HG03354 (cell line): Measurements from ENCODE around the gene TP73.

Experiments
- ATAC-seq: cut with Tn5 transposase; IDR thresholded peaks from one replicate; pipeline ENCODE4 v1.9.1; 2021; ENCODE audit warnings: mild to moderate bottlenecking; ENCODE audit not compliant: unreplicated experiment, poor library complexity, severe bottlenecking

Gene TP73

DNA sequence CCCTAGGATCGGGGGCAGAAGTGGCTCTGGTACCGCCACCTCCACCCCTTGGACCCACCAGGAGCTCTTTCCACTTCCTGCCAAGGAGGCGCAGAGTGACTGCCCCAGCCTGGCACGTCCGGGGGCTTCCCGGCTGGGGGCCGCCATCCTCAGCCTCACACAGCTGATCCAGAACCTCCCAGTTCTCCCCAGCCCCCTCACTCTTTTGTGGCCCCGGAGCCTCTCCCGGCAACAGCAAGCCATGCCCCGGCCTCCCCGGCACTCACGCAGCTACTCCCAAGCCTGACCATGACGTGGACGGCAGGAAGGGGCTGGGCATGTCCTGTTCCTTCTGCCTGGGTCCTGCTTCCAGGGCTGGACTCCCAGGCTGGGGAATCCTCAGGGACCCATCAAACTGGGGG, 17.1 kb downstream of the TP73 start:
- ATAC-seq: no peak

DNA sequence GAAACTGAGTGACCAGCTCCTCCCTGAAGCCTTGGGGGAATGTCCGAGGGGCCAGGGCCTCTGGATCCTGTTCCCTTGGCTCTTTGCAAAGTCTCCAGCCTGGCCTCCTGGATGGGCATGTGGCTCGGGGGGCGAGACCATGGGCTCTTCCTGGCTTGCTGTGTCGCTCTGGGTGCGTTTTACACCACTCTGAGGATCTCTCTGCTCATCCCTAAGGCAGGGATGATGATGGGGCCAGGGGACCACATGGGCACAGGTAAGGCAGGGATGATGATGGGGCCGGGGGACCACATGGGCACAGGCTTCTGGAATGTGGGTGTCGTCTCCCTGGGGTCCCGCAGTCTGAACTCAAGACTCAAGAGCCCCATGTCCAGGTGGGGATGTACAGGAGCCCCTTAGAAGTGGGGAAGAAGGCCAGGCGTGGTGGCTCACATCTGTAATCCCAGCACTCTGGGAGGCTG, 17.7 kb downstream of the TP73 start:
- no peak for ATAC-seq

GRCh38 chr1:3670823-3671265, 18.5 kb downstream of the TP73 start:
- ATAC-seq: no peak

GRCh38 chr1:3671371-3672180, 19.3 kb downstream of the TP73 start:
- no peak for ATAC-seq

DNA sequence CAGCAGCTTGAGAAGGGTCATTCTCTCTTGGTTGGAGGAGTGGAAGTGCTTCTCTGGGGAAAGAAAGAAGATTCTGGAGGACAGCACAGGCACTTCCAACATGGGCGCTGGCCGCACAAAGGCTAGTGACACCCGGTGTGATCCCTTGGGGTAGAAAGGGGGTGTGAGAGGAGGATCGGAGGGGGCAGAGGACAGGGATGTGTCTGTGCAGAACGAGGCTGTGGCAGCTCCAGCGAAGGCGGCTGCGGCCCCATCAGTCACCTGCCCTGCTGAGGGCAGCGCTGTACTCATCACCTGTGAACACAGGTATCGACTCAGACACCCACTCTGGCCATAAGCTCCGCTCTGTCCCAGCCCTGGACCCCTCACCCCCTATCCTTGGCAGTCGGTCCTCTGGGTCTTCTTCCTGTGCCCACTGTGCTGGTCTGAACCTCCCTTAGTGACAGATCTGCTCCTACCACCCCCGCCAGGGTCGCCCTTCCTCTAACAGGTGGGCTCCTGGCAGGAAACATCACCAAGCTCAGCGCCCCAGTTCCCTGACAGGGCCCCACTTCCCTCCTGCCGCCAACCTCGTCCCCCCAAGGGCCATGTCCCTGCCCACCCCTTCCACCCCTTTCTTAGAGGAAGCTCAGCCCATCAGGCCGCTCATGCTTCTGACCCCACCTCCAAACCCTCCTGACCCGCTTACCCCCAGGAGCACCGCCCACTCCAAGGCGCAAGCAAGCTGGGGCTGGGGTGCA, 20.1 kb downstream of the TP73 start:
- ATAC-seq: no peak

- no peak for ATAC-seq
Observed at GRCh38 chr1:3672971-3673361, 20.6 kb downstream of the TP73 start.

DNA sequence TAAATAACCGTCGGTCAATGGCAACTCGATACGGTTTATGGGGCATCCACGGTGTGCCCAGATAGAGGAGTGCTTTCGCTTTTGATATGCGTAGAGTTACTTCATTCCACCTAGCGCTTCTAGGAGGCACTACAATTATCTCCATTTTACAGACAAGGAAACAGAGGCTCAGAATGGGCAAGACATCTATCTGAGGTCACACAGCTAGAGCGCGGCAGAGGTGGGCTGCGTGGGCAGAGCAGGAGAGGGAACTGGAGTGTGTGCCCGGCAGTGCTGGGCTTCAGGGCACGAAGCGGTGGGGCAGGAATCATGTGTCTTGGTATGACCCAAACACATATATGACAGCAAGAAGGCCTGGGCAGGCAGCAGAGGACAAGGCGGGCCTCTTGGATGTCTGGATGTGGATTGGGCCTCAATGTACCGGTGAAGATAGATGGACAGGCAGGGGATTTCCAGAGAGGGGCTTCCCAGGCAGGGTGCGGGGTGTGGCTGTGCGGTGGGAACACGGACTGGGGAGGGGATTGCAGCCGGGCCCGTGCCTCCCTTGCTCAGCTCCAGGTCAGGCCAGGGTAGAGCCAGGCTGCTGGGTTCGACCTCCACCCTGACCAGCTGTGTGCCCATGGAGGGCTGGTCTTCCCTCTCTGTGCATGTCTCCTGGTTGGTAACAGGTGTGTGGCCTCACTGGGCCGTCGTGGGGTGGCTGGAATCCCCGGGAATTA, 21.2 kb downstream of the TP73 start:
- peak; percentile 22 for ATAC-seq

DNA sequence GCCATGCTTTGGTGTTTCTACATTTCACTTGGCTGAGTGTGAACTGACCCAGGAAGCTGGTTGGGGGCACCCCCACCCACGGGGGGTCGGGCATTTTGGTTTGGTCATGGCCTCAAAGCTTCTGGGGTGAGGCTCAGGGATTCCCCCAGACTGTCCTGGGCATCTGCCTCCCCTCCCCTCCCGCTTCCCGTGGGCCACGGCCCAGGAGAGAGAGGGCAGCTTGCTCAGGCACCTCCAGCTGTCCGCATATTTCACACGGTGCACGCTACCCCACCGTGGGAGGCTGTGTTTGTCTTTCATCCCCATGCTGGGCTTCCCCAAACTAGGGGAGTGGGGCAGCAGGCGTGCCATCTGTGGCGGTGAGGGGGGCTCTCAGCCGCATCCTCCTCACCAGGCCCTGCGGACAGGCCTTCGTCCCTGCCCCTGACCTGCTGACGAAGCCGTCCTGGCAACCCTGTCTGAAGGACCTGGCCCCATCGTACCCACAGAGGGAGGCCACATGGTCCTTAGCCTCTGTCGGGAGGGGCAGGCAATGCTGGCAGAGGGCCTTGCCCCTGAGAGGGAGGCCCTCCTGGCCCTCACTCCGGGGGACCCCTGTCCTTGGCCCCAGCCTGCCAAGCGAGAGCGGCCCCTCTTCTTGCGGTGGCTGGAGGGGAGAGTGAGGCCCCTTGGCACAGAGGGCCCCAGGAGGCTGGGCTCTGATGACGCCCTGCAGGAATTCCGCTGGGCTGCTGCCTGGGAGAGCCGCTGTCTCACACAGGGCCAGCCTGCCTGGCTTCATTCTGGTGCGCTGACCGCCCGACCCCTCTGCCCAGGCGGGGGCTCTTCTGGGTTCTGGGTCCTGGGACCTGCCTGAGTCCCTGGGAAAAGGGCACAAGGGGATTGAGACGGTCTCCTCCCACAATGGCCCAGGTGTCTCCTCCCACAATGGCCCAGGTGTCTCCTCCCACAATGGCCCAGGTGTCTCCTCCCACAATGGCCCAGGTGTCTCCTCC, 22.1 kb downstream of the TP73 start:
- peak; percentile 1 for ATAC-seq

DNA sequence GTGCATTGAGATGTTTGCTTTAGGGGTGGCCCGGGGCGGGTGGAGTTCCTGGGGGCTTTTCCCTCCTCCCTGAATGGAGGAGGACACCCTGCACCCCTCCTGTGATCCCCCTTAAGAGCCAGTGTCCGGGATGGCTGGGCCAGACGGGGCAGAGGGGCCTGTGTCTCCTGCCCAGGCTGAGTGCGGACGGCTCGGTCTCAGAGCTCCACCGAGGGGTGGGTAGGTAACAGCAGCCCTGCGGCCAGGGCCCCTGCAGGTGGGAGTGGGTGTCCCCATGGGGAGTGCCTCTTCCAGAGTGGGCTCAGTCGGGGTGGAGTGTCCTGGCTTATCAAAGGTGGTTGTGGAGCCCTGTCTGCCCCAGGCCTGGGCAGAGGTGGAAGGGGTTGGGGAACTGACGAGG, 23.1 kb downstream of the TP73 start:
- no peak for ATAC-seq

GRCh38 chr1:3676581-3677470, 24.5 kb downstream of the TP73 start:
- ATAC-seq: peak; percentile 74

DNA sequence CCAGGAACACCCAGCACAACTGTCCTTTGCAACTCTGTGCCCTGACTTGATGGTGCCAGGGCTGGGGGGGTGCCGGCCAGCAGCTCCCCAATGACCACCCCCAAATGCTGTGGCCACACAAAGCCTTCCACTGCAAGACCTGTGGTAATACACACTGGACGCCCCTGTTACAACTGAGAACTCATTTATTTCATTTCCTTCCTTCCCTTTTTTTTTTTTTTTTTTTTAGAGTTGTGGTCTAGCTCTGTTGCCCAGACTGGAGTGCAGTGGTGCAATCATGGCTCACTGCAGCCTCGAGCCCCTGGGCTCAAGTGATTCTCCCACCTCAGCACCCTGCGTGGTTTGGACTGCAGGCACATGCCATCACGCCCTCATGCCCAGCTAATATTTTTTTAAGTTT, 25.2 kb downstream of the TP73 start:
- peak; percentile 21 for ATAC-seq

DNA sequence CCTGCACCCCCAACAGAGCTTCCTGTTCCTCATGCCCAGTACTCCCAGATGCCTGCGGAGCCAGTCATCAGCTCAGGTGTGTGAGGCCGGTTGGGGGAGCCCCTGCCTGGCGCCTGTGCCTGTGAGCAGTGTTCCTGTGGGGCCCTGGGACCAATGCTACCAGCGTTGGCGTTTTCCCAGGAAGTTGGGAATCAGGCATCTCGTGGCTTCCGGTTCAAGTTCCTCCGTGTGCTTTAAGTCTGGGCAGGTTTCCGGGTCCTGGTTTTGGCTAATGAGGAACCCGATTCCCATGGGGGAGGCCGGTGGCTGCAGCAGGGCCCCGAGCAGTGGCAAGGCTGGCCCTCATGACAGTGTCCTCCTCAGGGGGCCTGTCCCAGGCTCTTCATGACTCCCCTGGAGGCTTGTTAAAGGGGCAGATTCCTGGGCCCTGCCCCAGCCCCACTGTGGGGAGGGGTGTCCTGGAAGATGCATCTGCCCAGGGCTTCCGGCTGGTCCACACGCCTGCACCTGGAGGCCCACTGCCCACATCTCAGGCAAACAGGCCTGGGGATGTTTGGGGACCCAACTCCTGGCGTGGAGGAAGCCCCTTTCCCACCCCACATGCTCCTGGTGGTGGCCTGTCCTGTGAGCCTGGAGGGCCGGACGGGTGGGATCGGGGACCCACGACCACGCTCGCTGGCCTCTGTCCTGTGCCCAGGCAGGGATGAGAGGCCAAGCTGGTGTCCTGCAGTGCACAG, 26.2 kb downstream of the TP73 start:
- no peak for ATAC-seq

DNA sequence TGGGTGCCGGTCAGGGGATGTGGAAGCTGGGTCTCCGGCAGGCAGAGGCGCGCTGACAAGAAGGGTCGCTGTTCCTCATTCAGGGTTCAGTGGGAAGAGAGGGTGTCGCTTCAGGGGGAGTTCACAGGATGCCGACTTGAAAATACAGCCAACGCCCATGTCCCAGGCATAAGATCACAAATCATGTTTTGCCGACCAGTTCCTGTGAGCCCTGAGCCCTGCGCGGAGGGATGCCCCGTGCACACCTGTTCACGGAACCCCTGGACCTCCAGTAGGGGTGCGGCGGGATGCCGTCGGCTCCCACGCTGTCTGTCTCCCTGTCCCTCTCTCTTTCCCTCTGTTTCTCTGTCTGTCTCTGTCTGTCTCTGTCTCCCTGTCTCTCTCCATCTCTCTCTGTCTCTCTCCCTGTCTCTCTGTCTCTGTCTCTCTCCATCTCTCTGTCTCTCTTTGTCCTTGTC, 26.8 kb downstream of the TP73 start:
- no peak for ATAC-seq

DNA sequence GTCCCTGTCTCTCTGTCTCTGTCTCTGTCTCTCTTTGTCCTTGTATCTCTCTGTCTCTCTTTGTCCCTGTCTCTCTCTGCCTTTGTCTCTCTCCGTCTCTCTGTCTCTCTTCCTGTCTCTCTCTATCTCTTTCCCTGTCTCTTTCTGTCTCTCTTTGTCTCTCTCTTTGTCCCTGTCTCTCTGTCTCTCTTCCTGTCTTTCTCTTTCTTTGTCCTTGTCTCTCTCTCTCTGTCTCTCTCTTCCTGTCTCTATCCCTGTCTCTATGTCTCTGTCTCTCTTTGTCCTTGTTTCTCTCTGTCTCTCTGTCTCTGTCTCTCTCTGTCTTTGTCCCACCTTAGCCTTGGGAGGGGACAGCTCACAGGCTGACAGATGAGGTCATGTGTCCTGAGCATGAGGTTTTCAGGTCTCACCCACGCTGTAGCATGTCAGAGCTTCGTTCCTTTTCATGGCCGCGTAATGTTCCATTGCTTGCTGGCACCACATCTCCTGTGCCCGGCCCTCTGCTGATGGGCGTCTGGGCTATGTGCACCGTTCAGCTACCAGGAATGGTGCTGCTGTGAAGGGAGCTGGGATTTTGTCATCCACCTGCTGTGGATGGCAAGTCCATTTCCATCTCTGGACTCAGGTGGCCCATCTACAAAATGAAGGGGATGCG, 27.6 kb downstream of the TP73 start:
- no peak for ATAC-seq

DNA sequence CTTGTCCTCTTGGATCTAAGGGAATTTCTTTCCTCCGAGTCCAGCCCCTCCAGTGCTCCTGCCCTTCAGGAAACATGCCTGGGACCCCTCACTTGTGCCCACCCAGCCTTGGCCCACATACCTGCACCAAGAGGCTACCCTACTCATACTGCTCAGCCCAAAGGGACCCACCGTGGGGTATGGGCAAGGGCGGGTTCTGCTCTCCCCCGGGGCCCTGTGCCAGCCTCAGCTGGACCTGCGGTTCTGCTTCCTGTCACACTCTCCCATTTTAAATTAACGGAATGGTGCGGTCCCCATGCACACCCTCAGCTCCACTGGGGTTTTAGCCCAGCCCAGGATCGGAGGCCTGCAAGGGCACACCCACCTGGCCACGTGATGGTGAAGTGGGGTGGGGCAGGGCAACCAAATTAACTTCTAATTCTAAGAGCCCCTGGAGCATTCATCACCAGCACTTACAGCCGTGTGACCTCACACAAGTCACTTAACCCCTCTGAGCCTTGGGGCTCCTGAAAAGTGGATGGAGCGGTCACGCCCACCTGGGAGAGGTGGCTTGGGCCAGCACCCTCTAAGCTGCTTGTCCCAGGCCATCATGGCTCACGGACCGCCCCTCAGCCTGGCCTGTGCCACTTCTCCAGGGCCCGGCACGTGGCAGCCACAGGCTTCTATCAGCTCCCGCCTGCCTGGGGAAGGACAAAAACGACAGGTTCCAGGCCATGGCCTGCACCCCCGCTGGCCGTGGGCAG, 28.3 kb downstream of the TP73 start:
- no peak for ATAC-seq

DNA sequence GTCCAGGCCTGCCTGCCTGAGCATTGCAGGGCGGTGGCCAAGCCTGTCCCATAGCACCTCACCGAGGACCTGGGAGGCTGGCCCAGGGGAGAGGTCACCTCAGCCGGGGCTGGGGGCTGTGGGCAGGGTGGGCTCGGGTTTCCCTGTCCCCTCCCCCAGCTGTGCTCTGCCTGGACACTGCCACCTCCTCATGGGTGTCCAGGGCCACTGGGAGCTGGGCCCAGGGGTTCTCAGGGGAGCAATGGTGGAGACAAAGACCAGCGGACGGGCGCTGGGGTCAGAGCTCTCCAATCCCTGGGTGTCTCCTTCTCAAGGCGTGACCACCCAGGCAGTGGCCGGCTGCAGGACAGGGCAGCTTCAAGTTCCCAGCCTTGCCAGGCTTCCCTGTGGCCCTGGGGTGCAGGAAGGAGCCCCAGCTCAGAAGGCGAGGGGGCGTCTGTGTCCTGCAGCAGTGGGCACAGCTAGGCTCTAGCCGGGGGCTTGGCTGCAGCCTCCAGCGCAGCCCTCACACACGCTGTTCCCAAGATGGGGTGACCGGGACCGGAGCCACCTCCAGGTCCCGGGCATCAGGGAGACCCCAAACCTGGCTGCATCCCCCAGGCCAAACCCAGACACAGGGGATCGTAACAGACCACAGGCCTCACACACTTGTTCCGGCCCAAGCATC, 29.0 kb downstream of the TP73 start:
- ATAC-seq: no peak
